Loucy (cell line): ENCODE data around the gene AJM1.

ENCODE experiments used
- H2AFZ ChIP-seq: fragments of 200-600 bp; sonication (generic); 2 replicates; pipeline ENCODE4 v1.6.0; 2016; ENCODE audit warnings: antibody characterized with exemption, mild to moderate bottlenecking, low read length, moderate library complexity
- H3F3A ChIP-seq: fragments of 200-600 bp; 2 replicates; pipeline ENCODE4 v1.6.0; 2016; ENCODE audit warnings: antibody characterized with exemption, low read depth, mild to moderate bottlenecking
- H3K27me3 ChIP-seq: fragments of 200-600 bp; sonication (generic); 2 replicates; pipeline ENCODE4 v1.6.1; 2014; ENCODE audit warnings: low read length, mild to moderate bottlenecking; ENCODE audit not compliant: insufficient read depth, poor library complexity, severe bottlenecking
- H3K36me3 ChIP-seq: fragments of 200-600 bp; sonication (generic); 2 replicates; pipeline ENCODE4 v1.6.1; 2016; ENCODE audit warnings: low read length; ENCODE audit not compliant: insufficient read depth
- H3K4me1 ChIP-seq: fragments of 200-600 bp; sonication (generic); 2 replicates; pipeline ENCODE4 v1.5.1; 2014; ENCODE audit warnings: low read length, mild to moderate bottlenecking; ENCODE audit not compliant: insufficient read depth, poor library complexity, severe bottlenecking
- H3K4me2 ChIP-seq: fragments of 200-600 bp; sonication (generic); 2 replicates; pipeline ENCODE4 v1.6.0; 2014; ENCODE audit warnings: antibody characterized with exemption, low read length, low read depth, mild to moderate bottlenecking; ENCODE audit not compliant: poor library complexity, severe bottlenecking
- H3K4me3 ChIP-seq: fragments of 200-600 bp; sonication (generic); 2 replicates; pipeline ENCODE4 v1.5.1; 2014; ENCODE audit warnings: low read length, mild to moderate bottlenecking, mixed read lengths; ENCODE audit not compliant: poor library complexity, severe bottlenecking
- H3K79me2 ChIP-seq: fragments of 200-600 bp; sonication (generic); 2 replicates; pipeline ENCODE4 v1.6.1; 2014; ENCODE audit warnings: low read length; ENCODE audit not compliant: insufficient read depth
- H3K9ac ChIP-seq: fragments of 200-600 bp; sonication (generic); 2 replicates; pipeline ENCODE4 v1.6.0; 2014; ENCODE audit warnings: mild to moderate bottlenecking, low read depth, low read length, moderate library complexity; ENCODE audit not compliant: poor library complexity, severe bottlenecking
- H3K9me2 ChIP-seq: fragments of 200-600 bp; sonication (generic); replicated peaks from 2 replicates; pipeline ENCODE4 v1.6.1; 2016; ENCODE audit warnings: low read depth, low read length, mixed read lengths
- H3K9me3 ChIP-seq: fragments of 200-600 bp; sonication (generic); 2 replicates; pipeline ENCODE4 v1.6.1; 2014; ENCODE audit warnings: mild to moderate bottlenecking, antibody characterized with exemption, low read length, low read depth; ENCODE audit not compliant: insufficient read depth
- H4K20me1 ChIP-seq: fragments of 200-600 bp; sonication (generic); 2 replicates; pipeline ENCODE4 v1.6.0; 2014; ENCODE audit warnings: antibody characterized with exemption, low read length, mild to moderate bottlenecking; ENCODE audit not compliant: insufficient read depth, poor library complexity, severe bottlenecking
- EZH2phosphoT487 ChIP-seq: fragments of 200-600 bp; IDR thresholded peaks from 2 replicates; pipeline ENCODE4 v1.6.1; 2018; ENCODE audit warnings: antibody characterized with exemption, mild to moderate bottlenecking, moderate library complexity, borderline replicate concordance
- TF ChIP-seq, protein P1 (sequence below): fragments of 200-600 bp; sonication (generic); conservative IDR thresholded peaks from 2 replicates; pipeline ENCODE4 v1.5.1; 2014; ENCODE audit warnings: mild to moderate bottlenecking, antibody characterized with exemption, low read length

AJM1 gene

DNA sequence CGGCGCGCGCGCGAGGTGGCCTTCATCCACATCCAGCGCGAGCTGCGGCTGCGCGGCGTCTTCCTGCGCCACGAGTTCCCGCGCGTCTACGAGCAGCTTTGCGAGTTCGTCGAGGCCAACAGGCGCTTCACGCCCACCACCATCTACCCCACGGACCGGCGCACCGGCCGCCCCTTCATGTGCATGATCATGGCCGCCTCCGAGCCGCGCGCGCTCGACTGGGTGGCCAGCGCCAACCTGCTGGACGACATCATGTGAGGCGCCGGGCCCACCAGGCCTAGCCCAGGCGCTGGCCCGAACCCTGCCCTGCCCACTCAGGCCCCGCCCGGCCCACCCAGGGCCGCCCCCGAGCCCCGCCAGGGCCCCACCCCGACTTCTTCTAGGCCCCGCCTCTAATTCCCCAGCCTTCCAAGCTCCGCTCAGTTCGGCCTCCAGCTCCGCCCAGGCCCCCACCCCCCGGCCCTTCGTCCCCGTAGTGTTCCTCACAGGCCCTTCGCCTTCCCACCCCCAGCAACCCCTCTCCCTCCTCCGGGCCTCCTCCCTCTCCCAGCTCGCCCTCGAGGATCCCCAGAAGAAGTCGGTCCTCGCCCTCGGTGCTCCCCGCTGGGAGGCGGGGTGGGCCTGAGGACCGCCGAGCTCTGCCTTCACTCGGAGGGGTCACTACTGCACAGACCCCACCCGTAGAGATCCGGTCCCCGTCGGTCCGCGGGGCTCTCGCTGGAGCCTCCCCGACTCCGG is 5.0 kb downstream of the AJM1 start:
- Histone ChIP-seq H3K9ac (peak overlapping the region; percentile 90), H3F3A (no peaks in the 10 kb centered on the region), H3K27me3 (no peaks in the 10 kb centered on the region), H3K4me3 (peak overlapping the region; percentile 91), H2AFZ (peak overlapping the region; percentile 77), H3K9me2 (no peaks in the 10 kb centered on the region), H4K20me1 (peaks cover 19% of the 10 kb centered on the region), H3K79me2 (peaks cover 15% of the 10 kb centered on the region; the same call in 1 of the 2 replicates), H3K4me1 (peaks cover 9% of the 10 kb centered on the region), H3K4me2 (peak overlapping the region; percentile 89), H3K9me3 (no peaks in the 10 kb centered on the region), H3K36me3 (peaks cover 13% of the 10 kb centered on the region; the same call in 1 of the 2 replicates)
- TF ChIP-seq, protein P1, sequence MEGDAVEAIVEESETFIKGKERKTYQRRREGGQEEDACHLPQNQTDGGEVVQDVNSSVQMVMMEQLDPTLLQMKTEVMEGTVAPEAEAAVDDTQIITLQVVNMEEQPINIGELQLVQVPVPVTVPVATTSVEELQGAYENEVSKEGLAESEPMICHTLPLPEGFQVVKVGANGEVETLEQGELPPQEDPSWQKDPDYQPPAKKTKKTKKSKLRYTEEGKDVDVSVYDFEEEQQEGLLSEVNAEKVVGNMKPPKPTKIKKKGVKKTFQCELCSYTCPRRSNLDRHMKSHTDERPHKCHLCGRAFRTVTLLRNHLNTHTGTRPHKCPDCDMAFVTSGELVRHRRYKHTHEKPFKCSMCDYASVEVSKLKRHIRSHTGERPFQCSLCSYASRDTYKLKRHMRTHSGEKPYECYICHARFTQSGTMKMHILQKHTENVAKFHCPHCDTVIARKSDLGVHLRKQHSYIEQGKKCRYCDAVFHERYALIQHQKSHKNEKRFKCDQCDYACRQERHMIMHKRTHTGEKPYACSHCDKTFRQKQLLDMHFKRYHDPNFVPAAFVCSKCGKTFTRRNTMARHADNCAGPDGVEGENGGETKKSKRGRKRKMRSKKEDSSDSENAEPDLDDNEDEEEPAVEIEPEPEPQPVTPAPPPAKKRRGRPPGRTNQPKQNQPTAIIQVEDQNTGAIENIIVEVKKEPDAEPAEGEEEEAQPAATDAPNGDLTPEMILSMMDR, result no peak
- no peak for TF ChIP-seq EZH2phosphoT487

DNA sequence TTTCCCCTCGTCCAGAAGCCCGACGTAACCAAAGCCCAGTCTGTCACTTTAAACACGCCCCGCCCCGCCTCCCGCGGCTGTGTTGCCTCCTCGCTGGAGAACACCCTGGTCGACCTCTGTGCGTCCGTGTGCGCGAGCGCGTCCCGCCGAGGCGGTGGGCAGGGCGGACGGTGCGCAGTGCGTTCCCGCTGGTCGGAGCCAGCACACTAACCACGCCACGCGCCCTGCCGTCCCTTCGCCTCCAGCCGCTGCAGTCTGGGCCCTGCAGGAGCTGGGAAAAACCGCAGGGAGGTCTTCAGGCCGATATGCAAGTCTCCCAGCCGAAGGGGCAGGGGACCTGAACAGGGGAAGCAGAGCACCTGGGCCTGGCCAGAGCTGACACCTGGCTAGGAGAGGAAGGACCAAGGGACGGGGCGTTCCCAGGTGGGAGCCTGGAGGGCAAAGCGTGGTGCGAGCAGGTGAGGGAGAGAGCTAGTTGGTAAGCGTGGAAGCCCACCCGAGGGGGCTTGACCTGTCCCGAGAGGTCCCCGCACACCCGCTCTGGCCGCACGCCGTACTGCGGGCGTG is 5.6 kb downstream of the AJM1 start:
- Histone ChIP-seq H3K9me3 (no peaks in the 10 kb centered on the region), H3K27me3 (no peaks in the 10 kb centered on the region), H3K9me2 (no peaks in the 10 kb centered on the region), H3K4me2 (peak overlapping the region; percentile 89), H3K4me3 (peak overlapping the region; percentile 91), H3K79me2 (peaks cover 15% of the 10 kb centered on the region; the same call in 1 of the 2 replicates), H3F3A (no peaks in the 10 kb centered on the region), H3K4me1 (peaks cover 7% of the 10 kb centered on the region), H4K20me1 (peaks cover 19% of the 10 kb centered on the region), H2AFZ (peak overlapping the region; percentile 77), H3K9ac (peak overlapping the region; percentile 90), H3K36me3 (peaks cover 13% of the 10 kb centered on the region; the same call in 1 of the 2 replicates)
- no peak for TF ChIP-seq EZH2phosphoT487
- TF ChIP-seq, protein P1, result no peak

GRCh38 chr9:136848393-136849037 is 6.2 kb downstream of the AJM1 start:
- H3K9me2 ChIP-seq, result no peaks in the 10 kb centered on the region
- TF ChIP-seq, protein P1, result no peak
- no peak for TF ChIP-seq EZH2phosphoT487
- peak overlapping the region; percentile 65 for H2AFZ ChIP-seq
- peaks cover 15% of the 10 kb centered on the region; the same call in 1 of the 2 replicates for H3K79me2 ChIP-seq
- peak overlapping the region; percentile 91 for H3K4me3 ChIP-seq
- H3F3A ChIP-seq, result no peaks in the 10 kb centered on the region
- H3K4me1 ChIP-seq, result peaks cover 7% of the 10 kb centered on the region
- no peaks in the 10 kb centered on the region for H3K9me3 ChIP-seq
- H4K20me1 ChIP-seq, result peaks cover 19% of the 10 kb centered on the region
- H3K9ac ChIP-seq, result peak overlapping the region; percentile 90
- peak overlapping the region; percentile 89 for H3K4me2 ChIP-seq
- no peaks in the 10 kb centered on the region for H3K27me3 ChIP-seq
- peaks cover 13% of the 10 kb centered on the region; the same call in 1 of the 2 replicates for H3K36me3 ChIP-seq
